OCI-LY3 (cell line): ENCODE measurements around the gene HORMAD1.

Experiments
- H2AFZ ChIP-seq: fragments of 200-600, 300-600 bp; shearing (Covaris generic); 2 replicates; pipeline ENCODE4 v1.6.0; 2014; ENCODE audit warnings: antibody characterized with exemption, low read depth, low read length
- H3K27ac ChIP-seq: fragments of 200-600, 300-600 bp; sonication (generic); 2 replicates; pipeline ENCODE4 v1.5.1; 2014; ENCODE audit warnings: mild to moderate bottlenecking, low read length, moderate library complexity, mixed read lengths
- H3K27me3 ChIP-seq: fragments of 200-600, 300-600 bp; sonication (generic); 2 replicates; pipeline ENCODE4 v1.6.1; 2014; ENCODE audit warnings: low read depth, low read length, mixed read lengths
- H3K36me3 ChIP-seq: fragments of 200-600, 300-600 bp; sonication (generic); replicated peaks from 2 replicates; pipeline ENCODE3; 2014; ENCODE audit warnings: low read depth, low read length, mixed read lengths
- H3K4me1 ChIP-seq: fragments of 300-600, 200-600 bp; sonication (generic); 2 replicates; pipeline ENCODE4 v1.6.1; 2014; ENCODE audit warnings: low read length, mixed read lengths
- H3K4me2 ChIP-seq: fragments of 200-600, 300-600 bp; sonication (generic); 2 replicates; pipeline ENCODE4 v1.6.1; 2014; ENCODE audit warnings: low read length, mixed read lengths
- H3K4me3 ChIP-seq: fragments of 300-600, 200-600 bp; sonication (generic); 2 replicates; pipeline ENCODE4 v1.5.1; 2014; ENCODE audit warnings: antibody characterized with exemption, mild to moderate bottlenecking, low read length, moderate library complexity
- H3K79me2 ChIP-seq: fragments of 300-600, 200-600 bp; shearing (Covaris generic); 2 replicates; pipeline ENCODE4 v1.6.1; 2014; ENCODE audit warnings: mild to moderate bottlenecking, low read length, mixed read lengths
- H3K9ac ChIP-seq: fragments of 300-600, 200-600 bp; shearing (Covaris generic); 2 replicates; pipeline ENCODE4 v1.6.0; 2014; ENCODE audit warnings: mild to moderate bottlenecking, low read length, moderate library complexity
- H3K9me3 ChIP-seq: fragments of 200-600, 300-600 bp; shearing (Covaris generic); 2 replicates; pipeline ENCODE4 v1.6.1; 2014; ENCODE audit warnings: low read length, mixed read lengths; ENCODE audit not compliant: insufficient read depth
- H4K20me1 ChIP-seq: fragments of 200-600, 300-600 bp; sonication (generic); 2 replicates; pipeline ENCODE4 v1.6.1; 2016; ENCODE audit warnings: low read length, mixed read lengths; ENCODE audit not compliant: insufficient read depth
- CTCF ChIP-seq: fragments of 200-600, 300-600 bp; sonication (generic); IDR thresholded peaks from 2 replicates; pipeline ENCODE4 v1.5.1; 2014; ENCODE audit warnings: antibody characterized with exemption, low read length, low read depth
- EZH2phosphoT487 ChIP-seq: fragments of 200-600 bp; shearing (Covaris generic); IDR thresholded peaks from 2 replicates; pipeline ENCODE4 v1.6.1; 2018; ENCODE audit warnings: antibody characterized with exemption, mixed run types, low read depth

The HORMAD1 gene

GRCh38 chr1:150753416-150753815 lies 32.7 kb upstream of the HORMAD1 start:
- peaks cover 9% of the 10 kb centered on the region for H4K20me1 ChIP-seq
- peaks cover 4% of the 10 kb centered on the region; the same call in 1 of the 2 replicates for H3K4me1 ChIP-seq
- no peak overlapping the region for H2AFZ ChIP-seq
- peaks cover 72% of the 10 kb centered on the region for H3K36me3 ChIP-seq
- H3K27ac ChIP-seq, result no peak overlapping the region
- no peak overlapping the region for H3K4me2 ChIP-seq
- peaks cover 6% of the 10 kb centered on the region; the same call in 1 of the 2 replicates for H3K79me2 ChIP-seq
- TF ChIP-seq EZH2phosphoT487 (no peak), CTCF (no peak)
- no peak overlapping the region for H3K9ac ChIP-seq
- no peaks in the 10 kb centered on the region for H3K9me3 ChIP-seq
- H3K27me3 ChIP-seq, result no peaks in the 10 kb centered on the region
- H3K4me3 ChIP-seq, result no peak overlapping the region

- H3K27me3 ChIP-seq, result no peaks in the 10 kb centered on the region
- H3K9me3 ChIP-seq, result no peaks in the 10 kb centered on the region
- H4K20me1 ChIP-seq, result peaks cover 22% of the 10 kb centered on the region; the same call in 1 of the 2 replicates
- H3K4me1 ChIP-seq, result peaks cover 4% of the 10 kb centered on the region; the same call in 1 of the 2 replicates
- no peaks in the 10 kb centered on the region; the same call in 1 of the 2 replicates for H3K79me2 ChIP-seq
- no peak overlapping the region for H3K4me3 ChIP-seq
- TF ChIP-seq CTCF, result no peak
- H3K9ac ChIP-seq, result no peak overlapping the region
- H2AFZ ChIP-seq, result no peak overlapping the region
- no peak overlapping the region for H3K4me2 ChIP-seq
- H3K36me3 ChIP-seq, result peaks cover 78% of the 10 kb centered on the region
- no peak overlapping the region for H3K27ac ChIP-seq
These were observed 30.7 kb upstream of the HORMAD1 start for GRCh38 chr1:150751443-150751842.

DNA sequence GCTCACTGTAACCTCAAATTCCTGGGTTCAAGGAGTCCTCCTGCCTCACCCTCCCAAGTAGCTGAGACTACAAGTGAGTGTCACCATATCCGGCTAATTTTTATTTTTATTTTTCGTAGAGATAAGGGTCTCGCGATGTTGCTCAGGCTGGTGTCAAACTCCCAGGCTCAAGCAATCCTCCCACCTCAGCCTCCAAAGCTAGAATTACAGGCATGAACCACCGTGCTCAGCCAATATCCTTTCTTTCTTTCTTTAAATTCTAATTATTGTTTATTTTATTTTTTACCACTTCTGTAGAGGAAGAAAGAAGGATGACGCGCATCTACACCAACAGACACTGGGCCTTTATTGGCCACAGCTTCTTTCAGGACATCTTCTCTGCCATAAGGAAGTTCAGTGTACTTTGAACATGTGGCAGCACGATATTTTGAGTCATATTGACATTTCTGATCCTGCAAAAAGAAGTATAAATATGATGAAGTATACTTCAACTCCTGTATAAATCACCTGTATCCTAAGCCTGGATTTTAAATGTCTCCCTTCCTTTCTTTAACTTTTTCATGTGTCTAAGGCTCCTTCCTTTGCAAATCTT lies 29.1 kb upstream of the HORMAD1 start:
- H2AFZ ChIP-seq, result no peak overlapping the region
- TF ChIP-seq EZH2phosphoT487, result no peak
- no peak for TF ChIP-seq CTCF
- no peak overlapping the region for H3K9ac ChIP-seq
- peaks cover 4% of the 10 kb centered on the region; the same call in 1 of the 2 replicates for H3K4me1 ChIP-seq
- H3K27me3 ChIP-seq, result no peaks in the 10 kb centered on the region
- H3K27ac ChIP-seq, result no peak overlapping the region
- no peak overlapping the region for H3K4me2 ChIP-seq
- peaks cover 23% of the 10 kb centered on the region; the same call in 1 of the 2 replicates for H4K20me1 ChIP-seq
- no peaks in the 10 kb centered on the region; the same call in 1 of the 2 replicates for H3K79me2 ChIP-seq
- no peak overlapping the region for H3K4me3 ChIP-seq
- peaks cover 87% of the 10 kb centered on the region for H3K36me3 ChIP-seq
- H3K9me3 ChIP-seq, result no peaks in the 10 kb centered on the region

DNA sequence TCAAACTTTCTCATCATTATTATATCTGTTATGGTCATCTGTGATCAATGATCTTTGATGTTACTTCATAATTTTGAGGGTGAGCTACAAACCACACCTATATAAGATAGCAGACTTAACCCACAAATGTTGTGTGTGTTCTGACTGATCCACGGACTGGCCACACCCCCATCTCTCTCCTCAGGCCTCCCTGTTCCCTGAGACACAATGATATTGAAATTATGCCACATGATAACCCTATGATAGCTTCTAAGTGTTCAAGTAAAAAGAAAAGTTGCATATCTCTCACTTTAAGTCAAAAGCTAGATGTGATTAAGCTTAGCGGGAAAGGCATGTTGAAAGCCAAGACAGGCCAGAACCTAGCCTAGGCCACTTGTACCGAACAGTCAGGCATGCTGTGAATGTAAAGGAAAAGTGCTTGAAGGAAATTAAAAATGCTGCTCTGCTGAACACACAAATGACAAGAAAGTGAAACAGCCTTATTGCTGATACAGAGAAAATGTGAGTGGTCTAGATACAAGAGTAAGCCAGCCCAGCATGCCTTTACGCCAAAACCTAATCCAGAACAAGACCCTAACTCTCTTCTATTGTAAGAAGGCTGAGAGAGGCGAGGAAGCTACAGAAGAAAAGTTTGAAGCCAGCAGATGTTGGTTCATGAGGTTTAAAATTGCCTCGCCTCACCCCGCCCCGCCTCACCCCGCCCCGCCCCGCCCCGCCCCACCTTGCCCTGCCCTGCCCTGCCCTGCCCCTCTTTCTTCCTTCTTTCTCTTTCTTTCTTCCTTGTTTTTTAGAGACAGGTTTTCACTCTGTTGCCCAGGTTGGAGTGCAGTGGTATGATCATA lies 28.4 kb upstream of the HORMAD1 start:
- Histone ChIP-seq H3K4me3 (no peak overlapping the region), H3K4me1 (peaks cover 4% of the 10 kb centered on the region; the same call in 1 of the 2 replicates), H3K9ac (no peak overlapping the region), H3K9me3 (no peaks in the 10 kb centered on the region), H3K79me2 (no peaks in the 10 kb centered on the region), H3K4me2 (no peak overlapping the region), H4K20me1 (peaks cover 24% of the 10 kb centered on the region; the same call in 1 of the 2 replicates), H2AFZ (no peak overlapping the region), H3K36me3 (peaks cover 85% of the 10 kb centered on the region), H3K27me3 (no peaks in the 10 kb centered on the region), H3K27ac (no peak overlapping the region)
- no peak for TF ChIP-seq CTCF
